Measurements from ENCODE around the gene PSMC3.

GRCh38 chr11:47372422-47372821 lies 53.8 kb downstream of the PSMC3 start:
- TF ChIP-seq FOXM1 (IDR thresholded peaks at IDR 0.05; ENCODE audit: borderline replicate concordance) (no peak), PKNOX1 (IDR thresholded peaks at IDR 0.05) (no peak), NFRKB (IDR thresholded peaks at IDR 0.05) (no peak), SUZ12 (IDR thresholded peaks at IDR 0.05) (no peak), BHLHE40 (IDR thresholded peaks at IDR 0.05; ENCODE audit: borderline replicate concordance) (no peak), TARDBP (IDR thresholded peaks at IDR 0.05) (no peak), FOXK2 (IDR thresholded peaks at IDR 0.05) (no peak), FOXA1 (IDR thresholded peaks at IDR 0.05) (no peak), SP1 (IDR thresholded peaks at IDR 0.05) (no peak)
